Neural crest cell (in vitro differentiated cells): ENCODE results near the gene TMEM129. TPM values are rescaled to one million over a fixed set of nuclear protein-coding genes. Genes with fewer than 3 reads are reported as not detected.
"Not testable (repeated sequence)": the region's sequence is repeated elsewhere in the genome, so short reads cannot be mapped to it uniquely, and the experiment has no call there.

Experiments
- DNase-seq: peaks from one replicate; pipeline ENCODE4 v3.0.0; 2021; ENCODE audit warnings: low read depth, mixed read lengths, low spot score
- H3K27ac Mint-ChIP-seq: one replicate; pipeline ENCODE4 v1.8.0; 2021; ENCODE audit warnings: mild to moderate bottlenecking, mixed read lengths; ENCODE audit not compliant: unreplicated experiment
- H3K27me3 Mint-ChIP-seq: 2 replicates; pipeline ENCODE4 v1.8.0; 2021; ENCODE audit warnings: low read depth, mild to moderate bottlenecking, mixed read lengths
- H3K36me3 Mint-ChIP-seq: 2 replicates; pipeline ENCODE4 v1.8.0; 2021; ENCODE audit warnings: low read depth, mild to moderate bottlenecking, mixed read lengths
- H3K4me1 Mint-ChIP-seq: 2 replicates; pipeline ENCODE4 v1.8.0; 2021; ENCODE audit warnings: mixed read lengths
- H3K4me3 Mint-ChIP-seq: one replicate; pipeline ENCODE4 v1.8.0; 2021; ENCODE audit warnings: mild to moderate bottlenecking, mixed read lengths
- H3K9me3 Mint-ChIP-seq: 2 replicates; pipeline ENCODE4 v1.8.0; 2021; ENCODE audit warnings: mixed read lengths
- CTCF ChIP-seq: fragments of 200-600 bp; sonication (generic); conservative IDR thresholded peaks from 2 replicates; pipeline ENCODE4 v1.5.0; 2021; ENCODE audit warnings: antibody characterized with exemption, mild to moderate bottlenecking
- total RNA-seq: library from RNA; stranded (reverse); gene quantifications from 2 replicates; pipeline ENCODE4 v1.2.1, GENCODE V29; 2021

Gene TMEM129
- total RNA-seq, 1 donor from 2014 or later: 37.4 TPM

GRCh38 chr4:1675136-1675801, 45.9 kb downstream of the TMEM129 start:
- no peak for TF ChIP-seq CTCF
- DNase-seq: no peak
- Mint-ChIP-seq H3K27me3 (peaks cover 49% of the 10 kb centered on the region), H3K36me3 (no peaks in the 10 kb centered on the region), H3K4me1 (peaks cover 20% of the 10 kb centered on the region), H3K9me3 (no peaks in the 10 kb centered on the region), H3K27ac (no peak overlapping the region), H3K4me3 (no peak overlapping the region)

- TF ChIP-seq CTCF: no peak
- DNase-seq: no peak
- Mint-ChIP-seq H3K36me3 (no peaks in the 10 kb centered on the region), H3K27me3 (peaks cover 47% of the 10 kb centered on the region), H3K4me1 (peaks cover 20% of the 10 kb centered on the region), H3K9me3 (no peaks in the 10 kb centered on the region), H3K4me3 (no peak overlapping the region), H3K27ac (no peak overlapping the region)
Measured at GRCh38 chr4:1674682-1675081, 46.4 kb downstream of the TMEM129 start.

- no peak for DNase-seq
- Mint-ChIP-seq H3K4me3 (no peak overlapping the region), H3K36me3 (no peaks in the 10 kb centered on the region), H3K27ac (no peak overlapping the region), H3K27me3 (peaks cover 45% of the 10 kb centered on the region), H3K9me3 (no peaks in the 10 kb centered on the region), H3K4me1 (peaks cover 17% of the 10 kb centered on the region)
- TF ChIP-seq CTCF: no peak
Measured at GRCh38 chr4:1673671-1674070, 47.5 kb downstream of the TMEM129 start.

- not testable (repeated sequence) for H3K27ac Mint-ChIP-seq, H3K4me1 Mint-ChIP-seq, H3K4me3 Mint-ChIP-seq, H3K36me3 Mint-ChIP-seq, H3K9me3 Mint-ChIP-seq, DNase-seq
- peaks cover 22% of the 10 kb centered on the region for H3K27me3 Mint-ChIP-seq
Measured at GRCh38 chr4:1671011-1671410, 50.1 kb downstream of the TMEM129 start.

GRCh38 chr4:1670279-1670678, 50.8 kb downstream of the TMEM129 start:
- no peak for DNase-seq
- Mint-ChIP-seq H3K9me3 (no peaks in the 10 kb centered on the region), H3K4me3 (no peak overlapping the region), H3K27ac (no peak overlapping the region), H3K27me3 (peaks cover 15% of the 10 kb centered on the region), H3K4me1 (peaks cover 4% of the 10 kb centered on the region), H3K36me3 (no peaks in the 10 kb centered on the region)
- no peak for TF ChIP-seq CTCF

GRCh38 chr4:1669850-1670249, 51.3 kb downstream of the TMEM129 start:
- Mint-ChIP-seq H3K27me3 (peaks cover 11% of the 10 kb centered on the region), H3K9me3 (no peaks in the 10 kb centered on the region), H3K4me3 (no peak overlapping the region), H3K4me1 (peaks cover 3% of the 10 kb centered on the region), H3K36me3 (no peaks in the 10 kb centered on the region), H3K27ac (no peak overlapping the region)
- no peak for TF ChIP-seq CTCF
- no peak for DNase-seq
